ENCODE measurements around the gene PSMD5. TPM values are rescaled to one million over a fixed set of nuclear protein-coding genes. Genes with fewer than 3 reads are reported as not detected.

PSMD5 gene
- polyA plus RNA-seq, 6 donors from 2014 or later = 3.6 to 22.8 (median 17.4) TPM

- ATAC-seq (ENCODE audit: low read depth in 2 of 2) (no peak), DNase-seq (no peak)
- Mint-ChIP-seq H3K4me1 (peaks cover 5 to 11% (median 8%) of the 10 kb centered on the region in 3 donors), H3K36me3 (no peaks in the 10 kb centered on the region), H3K4me3 (no peak overlapping the region), H3K9me3 (no peaks in the 10 kb centered on the region), H3K27me3 (no peaks in the 10 kb centered on the region), H3K27ac (no peak overlapping the region)
These were observed 15.2 kb upstream of the PSMD5 start for GRCh38 chr9:120857902-120858301.

DNA sequence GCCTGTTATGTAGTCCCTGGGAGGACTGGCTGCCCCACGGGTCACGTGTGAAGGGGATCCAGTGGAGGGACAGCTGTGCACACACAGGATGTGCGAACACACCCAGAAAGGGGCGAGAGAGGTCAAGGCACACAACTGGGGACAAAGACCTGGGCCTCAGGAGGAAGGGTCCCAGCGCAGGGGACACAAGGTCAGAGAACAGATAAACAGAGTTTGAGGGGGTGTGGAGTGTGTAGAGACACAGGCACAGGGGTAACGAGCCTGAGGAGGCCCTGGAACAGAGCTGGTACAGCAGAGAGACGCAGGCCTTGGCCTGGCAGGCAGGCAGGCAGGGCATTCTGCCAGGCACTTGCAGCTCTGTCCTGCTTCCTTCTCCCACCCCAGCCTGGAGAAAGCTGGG, 14.8 kb upstream of the PSMD5 start:
- no peak for DNase-seq
- no peak overlapping the region for H3K27ac Mint-ChIP-seq
- ATAC-seq (ENCODE audit: low read depth in 2 of 2) = no peak
- peaks cover 8 to 11% (median 8%) of the 10 kb centered on the region in 3 donors for H3K4me1 Mint-ChIP-seq
- H3K4me3 Mint-ChIP-seq = no peak overlapping the region
- H3K36me3 Mint-ChIP-seq = no peaks in the 10 kb centered on the region
- H3K9me3 Mint-ChIP-seq = no peaks in the 10 kb centered on the region
- H3K27me3 Mint-ChIP-seq = no peaks in the 10 kb centered on the region

DNA sequence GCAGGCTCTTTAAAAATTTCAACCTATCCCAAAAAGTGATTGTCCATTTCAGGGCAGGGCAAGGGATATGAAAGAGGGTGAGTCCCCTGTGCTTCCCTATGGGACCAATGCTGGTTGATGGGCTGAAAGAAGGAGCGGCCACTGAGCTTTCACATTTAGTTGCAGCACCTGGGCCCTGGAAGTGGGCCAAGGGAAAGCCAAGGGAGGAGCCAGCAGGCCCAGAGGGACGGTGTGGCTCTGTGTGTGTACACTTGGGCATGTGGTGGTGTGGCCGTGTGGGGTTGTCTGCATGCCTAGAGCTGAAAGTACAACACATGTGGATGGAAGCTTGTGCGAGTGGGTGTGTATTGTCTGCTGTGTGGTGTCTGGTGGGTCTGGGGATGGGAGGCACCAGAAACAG, 14.0 kb upstream of the PSMD5 start:
- Mint-ChIP-seq H3K27me3 (no peaks in the 10 kb centered on the region), H3K36me3 (no peaks in the 10 kb centered on the region), H3K9me3 (no peaks in the 10 kb centered on the region), H3K4me3 (no peak overlapping the region), H3K4me1 (peaks cover 8 to 11% (median 8%) of the 10 kb centered on the region in 3 donors), H3K27ac (peak overlapping the region in 1 of 6 donors; percentile 89)
- ATAC-seq (ENCODE audit: low read depth in 2 of 2) (no peak), DNase-seq (no peak)

DNA sequence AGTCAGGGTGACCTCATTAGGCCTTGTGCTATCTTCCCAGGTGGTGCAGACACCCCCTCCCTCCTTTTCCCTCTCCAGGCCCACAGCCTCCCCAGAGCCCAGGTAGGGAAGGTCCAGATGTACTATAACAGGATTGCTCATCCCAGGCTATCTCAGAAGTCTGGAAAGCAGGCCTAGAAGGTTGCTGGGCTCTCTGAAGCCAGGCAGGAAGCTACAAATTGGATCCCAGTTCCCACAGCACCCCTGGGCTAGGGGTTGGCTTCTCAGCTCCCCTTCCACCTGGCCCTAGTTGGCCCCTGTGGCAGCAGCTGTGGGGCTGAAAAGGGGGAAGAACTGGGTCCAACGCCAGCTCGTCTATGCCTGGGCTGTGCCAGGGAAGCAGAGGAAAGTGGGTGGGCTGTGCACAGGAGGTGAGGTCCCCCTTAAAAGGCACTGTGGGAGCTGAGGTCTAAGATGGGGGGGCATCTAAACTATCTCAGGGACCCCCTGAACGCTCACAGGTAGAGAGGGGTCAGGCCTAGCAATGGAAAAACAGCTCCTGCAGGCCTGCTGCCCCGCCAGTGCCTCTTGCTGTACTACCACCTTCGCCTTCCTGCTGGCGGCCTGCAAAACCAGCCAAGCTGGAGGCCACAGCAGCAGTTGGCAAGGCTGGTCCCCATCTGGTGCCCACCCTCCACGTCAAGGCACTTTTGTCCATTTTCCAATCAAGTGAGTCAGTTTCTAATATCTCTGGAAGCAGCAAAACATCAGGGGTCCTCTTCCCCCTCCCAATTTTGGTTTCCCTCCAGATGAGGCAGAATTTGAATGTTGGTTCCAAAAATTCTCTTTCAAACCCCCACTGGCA, 13.3 kb upstream of the PSMD5 start:
- no peak for DNase-seq
- Mint-ChIP-seq H3K4me1 (peaks cover 8 to 11% (median 8%) of the 10 kb centered on the region in 3 donors), H3K9me3 (no peaks in the 10 kb centered on the region), H3K4me3 (no peak overlapping the region), H3K27ac (peak overlapping the region in 2 of 6 donors; percentile 26 to 53), H3K27me3 (no peaks in the 10 kb centered on the region), H3K36me3 (no peaks in the 10 kb centered on the region)
- no peak for ATAC-seq (ENCODE audit: low read depth in 2 of 2)

DNA sequence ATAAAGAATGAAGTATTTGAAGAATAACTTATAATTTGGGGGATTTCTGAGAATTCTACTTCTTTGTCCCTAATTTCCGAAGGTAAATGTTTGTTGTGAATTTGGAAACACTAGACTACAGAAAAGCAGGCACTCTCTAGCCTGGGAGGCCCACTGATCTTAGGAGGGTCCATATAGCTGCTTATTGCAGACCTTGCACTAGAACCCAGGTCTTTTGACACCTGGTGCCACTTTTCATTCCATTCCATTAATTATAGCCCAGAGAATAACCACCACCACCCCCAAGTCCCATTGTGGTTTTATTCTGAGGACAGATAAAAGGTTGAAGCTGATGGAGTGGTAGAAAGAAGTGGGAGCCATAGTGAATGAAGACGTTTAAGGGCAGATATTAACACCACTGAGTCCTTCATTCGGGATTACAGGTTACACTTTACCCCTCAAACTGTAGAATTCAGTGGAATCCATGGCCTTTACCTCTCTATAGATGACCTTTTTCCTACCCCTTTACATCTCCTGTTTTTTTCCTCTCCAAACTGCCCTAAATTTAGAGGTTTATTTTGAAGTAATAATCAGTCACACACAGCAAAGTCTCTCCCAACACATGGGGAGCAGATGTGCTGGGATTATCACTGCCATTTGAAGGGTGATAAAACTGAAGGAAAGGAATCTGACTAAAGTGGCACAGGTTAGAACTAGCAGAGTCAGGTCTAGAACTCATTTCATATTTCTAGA, 12.0 kb upstream of the PSMD5 start:
- H3K4me1 Mint-ChIP-seq = peaks cover 4 to 17% (median 8%) of the 10 kb centered on the region in 3 donors
- DNase-seq (no peak), ATAC-seq (ENCODE audit: low read depth in 2 of 2) (no peak)
- H3K36me3 Mint-ChIP-seq = no peaks in the 10 kb centered on the region
- peak overlapping the region in 1 of 6 donors; percentile 47 for H3K27ac Mint-ChIP-seq
- no peaks in the 10 kb centered on the region for H3K9me3 Mint-ChIP-seq
- H3K27me3 Mint-ChIP-seq = no peaks in the 10 kb centered on the region
- no peak overlapping the region for H3K4me3 Mint-ChIP-seq

DNA sequence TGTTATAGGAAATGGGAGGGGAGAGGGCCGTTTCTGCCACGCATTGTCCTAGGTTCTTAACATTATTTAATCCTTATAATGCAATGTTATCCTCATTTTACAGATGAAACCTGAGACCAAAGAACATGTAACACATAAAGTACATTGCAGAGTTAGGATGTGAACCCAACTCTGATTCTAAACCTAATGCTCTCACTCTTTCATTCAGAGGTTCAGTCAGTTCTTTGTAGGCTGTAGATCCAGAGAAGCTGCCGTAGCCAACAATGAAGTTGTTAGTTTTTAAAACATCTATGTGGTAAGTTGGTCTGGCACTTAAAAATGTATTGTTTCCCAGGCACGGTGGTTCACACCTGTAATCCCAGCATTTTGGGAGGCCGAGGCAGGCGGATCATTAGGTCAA, 10.5 kb upstream of the PSMD5 start:
- Mint-ChIP-seq H3K36me3 (no peaks in the 10 kb centered on the region), H3K4me1 (peaks cover 0 to 17% (median 3%) of the 10 kb centered on the region in 3 donors), H3K4me3 (no peak overlapping the region), H3K9me3 (no peaks in the 10 kb centered on the region), H3K27ac (peak overlapping the region in 1 of 6 donors; percentile 7), H3K27me3 (no peaks in the 10 kb centered on the region)
- ATAC-seq (ENCODE audit: low read depth in 2 of 2) (no peak), DNase-seq (no peak)

GRCh38 chr9:120852240-120853010, 9.7 kb upstream of the PSMD5 start:
- Mint-ChIP-seq H3K36me3 (no peaks in the 10 kb centered on the region), H3K27me3 (no peaks in the 10 kb centered on the region), H3K4me1 (peaks cover 0 to 25% (median 3%) of the 10 kb centered on the region in 3 donors), H3K4me3 (no peak overlapping the region), H3K9me3 (no peaks in the 10 kb centered on the region), H3K27ac (peak overlapping the region in 2 of 6 donors; percentile 7 to 24)
- DNase-seq (no peak), ATAC-seq (ENCODE audit: low read depth in 2 of 2) (no peak)

- Mint-ChIP-seq H3K27me3 (no peaks in the 10 kb centered on the region), H3K36me3 (no peaks in the 10 kb centered on the region), H3K4me1 (peaks cover 0 to 30% (median 3%) of the 10 kb centered on the region in 3 donors), H3K4me3 (no peak overlapping the region), H3K27ac (no peak overlapping the region), H3K9me3 (no peaks in the 10 kb centered on the region)
- ATAC-seq (ENCODE audit: low read depth in 2 of 2) (no peak), DNase-seq (no peak)
These were observed 8.7 kb upstream of the PSMD5 start for GRCh38 chr9:120851449-120851848.

DNA sequence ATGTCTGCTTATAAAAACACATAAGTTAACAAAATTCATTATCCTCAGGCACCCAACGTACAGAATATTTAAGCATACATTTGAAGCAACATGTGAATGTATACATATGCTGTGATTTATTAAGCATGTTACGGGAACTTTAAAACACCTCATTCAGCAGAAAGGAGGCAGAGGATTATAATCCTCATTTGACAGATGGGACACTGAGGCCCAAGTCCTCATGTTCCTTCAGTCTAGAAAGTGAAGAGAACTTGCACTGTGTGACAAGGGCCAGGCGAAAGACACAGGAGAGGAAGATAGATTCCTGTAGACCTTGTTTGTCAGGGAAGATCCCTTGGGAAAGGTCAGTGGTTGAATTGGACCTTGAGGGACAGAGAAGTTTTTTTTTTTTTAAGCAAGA, 7.6 kb upstream of the PSMD5 start:
- Mint-ChIP-seq H3K27me3 (no peaks in the 10 kb centered on the region), H3K4me3 (peak overlapping the region in 1 of 8 donors; percentile 32), H3K4me1 (peaks cover 0 to 27% (median 3%) of the 10 kb centered on the region in 3 donors), H3K27ac (peak overlapping the region in 1 of 6 donors; percentile 32), H3K9me3 (no peaks in the 10 kb centered on the region), H3K36me3 (peaks cover 0 to 4% of the 10 kb centered on the region in 2 donors)
- ATAC-seq (ENCODE audit: low read depth in 2 of 2) (no peak), DNase-seq (no peak)

DNA sequence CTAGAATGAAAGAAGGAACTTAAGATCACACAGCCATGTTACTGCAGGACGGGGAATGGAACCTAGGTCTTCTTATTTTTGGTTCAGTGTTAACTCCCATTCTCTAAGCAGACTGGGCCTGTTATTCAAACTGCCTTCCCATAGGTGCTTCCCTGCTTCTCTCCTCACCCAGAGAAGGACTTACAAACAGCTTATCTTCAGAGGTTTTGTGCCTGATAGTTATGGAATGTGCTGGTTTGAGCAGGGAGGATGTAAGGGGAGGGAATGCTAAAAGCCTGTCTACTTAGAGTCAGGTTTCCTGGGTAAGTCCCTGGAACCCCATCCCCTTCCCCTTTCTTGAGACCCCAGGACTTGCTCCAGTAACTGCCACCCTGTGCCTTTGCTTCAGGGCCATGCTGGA, 4.2 kb upstream of the PSMD5 start:
- Mint-ChIP-seq H3K4me3 (peak overlapping the region in 1 of 8 donors; percentile 100), H3K27ac (no peak overlapping the region), H3K4me1 (peaks cover 12 to 56% (median 28%) of the 10 kb centered on the region in 3 donors), H3K9me3 (no peaks in the 10 kb centered on the region), H3K27me3 (no peaks in the 10 kb centered on the region), H3K36me3 (peaks cover 8 to 12% of the 10 kb centered on the region in 2 donors)
- DNase-seq = no peak
- ATAC-seq (ENCODE audit: low read depth in 2 of 2) = no peak

GRCh38 chr9:120846251-120846889, 3.6 kb upstream of the PSMD5 start:
- H3K9me3 Mint-ChIP-seq = no peaks in the 10 kb centered on the region
- peak overlapping the region in 1 of 8 donors; percentile 100 for H3K4me3 Mint-ChIP-seq
- DNase-seq = no peak
- H3K36me3 Mint-ChIP-seq = peaks cover 8 to 12% of the 10 kb centered on the region in 2 donors
- ATAC-seq (ENCODE audit: low read depth in 2 of 2) = no peak
- no peaks in the 10 kb centered on the region for H3K27me3 Mint-ChIP-seq
- peaks cover 17 to 61% (median 33%) of the 10 kb centered on the region in 3 donors for H3K4me1 Mint-ChIP-seq
- peak overlapping the region in 1 of 6 donors; percentile 84 for H3K27ac Mint-ChIP-seq

DNA sequence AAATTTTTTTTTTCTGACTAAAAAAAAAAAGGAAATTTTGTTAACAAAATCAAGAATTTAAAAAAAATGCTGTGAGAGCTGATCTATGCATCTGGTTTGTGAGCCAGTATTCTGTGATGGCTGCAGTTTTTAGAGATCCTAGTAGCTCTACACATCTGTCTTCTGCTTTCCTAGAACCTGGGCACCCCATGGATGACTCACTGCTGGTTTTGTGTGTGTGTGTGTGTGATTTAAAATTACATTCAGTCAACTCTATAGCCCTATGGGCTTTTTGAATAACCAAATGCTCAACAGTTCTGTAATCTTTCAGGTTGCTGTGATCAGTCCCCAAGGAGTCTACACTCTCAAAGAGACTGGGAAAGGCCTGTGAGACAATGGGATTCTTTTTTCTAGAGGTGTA, 2.5 kb upstream of the PSMD5 start:
- Mint-ChIP-seq H3K36me3 (peaks cover 8 to 12% of the 10 kb centered on the region in 2 donors), H3K27ac (no peak overlapping the region), H3K4me1 (peaks cover 18 to 59% (median 35%) of the 10 kb centered on the region in 3 donors)

More for the DNA sequence above, 2.5 kb upstream of the PSMD5 start:
- no peak for DNase-seq
- Mint-ChIP-seq H3K27me3 (no peaks in the 10 kb centered on the region), H3K4me3 (peak overlapping the region in 3 of 8 donors; percentile 93 to 100 (median 97)), H3K9me3 (no peaks in the 10 kb centered on the region)
- ATAC-seq (ENCODE audit: low read depth in 2 of 2) = no peak

Data from naive B cell (primary cell).